Stimulated activated CD8-positive, alpha-beta memory T cell treated with anti-CD3 and anti-CD28 coated beads, Interleukin-2, amount 100 ng/mL, for 1 hour (primary cell): ENCODE data around the gene TESK2.
"Not testable (repeated sequence)": the region's sequence is repeated elsewhere in the genome, so short reads cannot be mapped to it uniquely, and the experiment has no call there.

ENCODE experiments used
- DNase-seq, 2 donors: peaks; one replicate each; pipeline ENCODE4 v3.0.0-alpha.2; 2020; ENCODE audit warnings: low read depth in 2 of 2

The TESK2 gene

DNA sequence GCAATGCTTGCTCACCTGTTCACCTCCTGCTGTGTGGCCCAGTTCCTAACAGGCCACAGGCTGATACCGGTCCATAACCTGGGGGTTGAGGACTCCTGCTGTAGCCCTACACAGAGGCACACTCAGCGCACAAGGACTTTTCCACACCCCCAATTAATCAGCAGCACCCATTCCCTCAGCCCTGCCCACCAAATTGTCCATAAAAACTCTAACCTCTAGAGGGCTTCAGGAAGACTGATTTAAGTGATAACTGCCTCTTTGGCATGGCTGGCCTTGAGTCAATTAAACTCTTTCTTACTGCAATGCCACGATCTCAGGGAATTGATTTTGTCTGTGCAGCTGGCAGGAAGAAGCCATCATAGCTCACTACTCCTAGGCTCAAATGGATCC lies 79.5 kb downstream of the TESK2 start:
- DNase-seq: no peak

DNA sequence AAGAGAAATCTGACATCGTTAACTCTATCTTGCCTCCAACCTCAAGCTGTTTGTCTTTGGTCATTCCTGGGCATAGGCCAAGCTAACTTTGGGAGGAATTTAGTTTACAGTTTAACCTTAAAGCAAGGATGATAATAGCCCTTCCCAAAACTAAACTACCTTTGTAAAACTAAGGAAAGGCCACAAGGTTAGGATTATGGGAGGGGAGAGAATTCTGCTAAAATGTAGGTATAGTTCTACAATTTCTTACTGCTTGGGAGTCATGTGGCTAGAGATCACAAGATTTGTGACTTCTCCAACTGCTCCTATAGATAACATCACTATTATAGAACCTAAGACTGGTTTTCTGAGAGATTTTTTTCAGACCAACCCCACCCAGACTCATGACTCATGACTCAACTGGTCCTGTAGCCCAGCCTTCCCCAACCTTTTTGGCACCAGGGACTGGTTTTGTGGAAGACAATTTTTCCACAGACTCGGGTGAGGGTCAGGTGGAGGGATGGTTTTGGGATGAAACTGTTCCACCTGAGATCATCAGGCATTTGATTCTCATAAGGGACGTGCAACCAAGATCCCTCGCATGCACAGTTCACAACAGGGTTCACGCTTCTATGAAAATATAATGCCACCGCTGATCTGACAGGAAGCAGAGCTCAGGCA lies 80.0 kb downstream of the TESK2 start:
- DNase-seq: no peak

DNA sequence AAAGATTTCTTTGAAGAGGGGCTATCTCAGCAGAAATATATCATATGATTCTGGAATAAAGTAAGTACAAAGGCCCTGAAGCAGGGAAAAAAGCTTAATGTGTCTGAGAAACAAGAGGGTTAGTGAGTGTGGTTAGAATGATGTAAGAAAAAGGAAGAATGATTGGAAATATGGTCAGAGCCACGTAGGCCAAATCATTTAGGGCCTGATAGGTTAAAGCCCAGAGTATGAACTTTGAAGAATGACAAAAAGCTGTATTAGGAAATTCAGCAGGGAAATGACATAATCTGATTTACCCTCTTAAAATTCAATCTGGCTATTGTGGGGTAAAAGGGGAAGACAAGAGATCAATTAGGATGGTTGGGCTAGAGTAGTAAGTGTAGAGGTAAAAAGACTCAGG lies 81.7 kb downstream of the TESK2 start:
- DNase-seq: no peak

DNA sequence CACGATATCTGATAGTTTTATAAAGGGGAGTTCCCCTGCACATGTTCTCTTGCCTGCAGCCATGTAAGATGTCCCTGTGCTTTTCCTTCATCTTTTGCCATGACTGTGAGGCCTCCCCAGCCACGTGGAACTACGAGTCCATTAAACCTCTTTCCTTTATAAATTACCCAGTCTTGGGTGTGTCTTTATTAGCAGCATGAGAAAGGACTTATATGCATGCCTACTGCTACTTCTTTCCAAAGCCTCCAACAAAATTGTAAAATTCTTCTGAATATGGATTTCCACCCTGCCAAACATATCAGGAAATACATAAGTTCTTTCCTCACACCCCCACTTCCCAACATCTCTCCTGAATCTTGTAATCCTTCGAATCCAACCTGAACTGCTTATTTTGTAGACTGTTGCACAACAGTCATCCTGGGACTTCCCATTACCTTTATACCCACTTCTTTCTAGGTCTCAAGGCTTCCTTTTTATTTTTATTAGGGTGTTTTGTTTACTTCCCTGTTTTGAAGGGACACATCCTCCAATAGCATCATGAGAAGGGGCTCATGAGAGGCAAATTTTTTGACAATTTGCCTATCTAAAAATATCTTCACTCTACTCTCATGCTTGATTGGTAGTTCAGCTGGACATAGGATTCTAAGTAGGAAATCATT lies 83.2 kb downstream of the TESK2 start:
- no peak for DNase-seq

DNA sequence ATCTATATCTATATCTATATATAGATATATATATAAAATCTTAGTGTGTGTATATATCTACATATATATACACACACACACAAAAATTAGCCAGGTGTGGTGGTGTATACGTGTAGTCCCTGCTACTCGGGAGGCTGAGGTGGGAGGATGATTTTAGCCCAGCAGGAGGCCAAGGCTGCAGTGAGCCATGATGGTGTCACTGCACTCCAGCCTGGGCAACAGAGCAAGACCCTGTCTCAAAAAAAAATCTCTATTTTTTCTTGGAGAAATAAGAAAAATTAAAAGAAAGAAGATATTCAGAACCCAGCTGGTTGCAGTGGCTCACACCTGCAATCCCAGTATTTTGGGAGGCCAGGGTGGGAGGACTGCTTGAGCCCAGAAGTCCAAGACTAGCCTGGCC lies 85.3 kb downstream of the TESK2 start:
- no peak for DNase-seq

DNA sequence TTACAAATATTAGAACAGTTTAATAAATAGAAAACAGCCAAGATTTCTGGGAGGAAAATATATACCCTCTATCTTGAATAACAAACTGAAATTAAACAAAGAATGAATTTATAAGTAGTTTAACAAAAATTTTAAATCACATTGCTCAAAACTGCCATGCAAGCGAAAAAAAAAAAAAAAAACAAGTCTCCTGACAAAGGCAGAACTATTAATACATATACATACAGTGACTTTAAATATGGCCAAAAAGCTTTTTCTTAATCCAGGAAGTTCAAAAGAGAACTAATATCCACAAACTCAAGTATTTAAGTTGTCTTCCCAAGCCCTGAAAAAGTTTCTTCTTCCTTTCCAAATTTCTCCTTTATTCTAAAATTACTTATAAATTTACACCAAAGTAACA lies 87.2 kb downstream of the TESK2 start:
- DNase-seq: no peak

DNA sequence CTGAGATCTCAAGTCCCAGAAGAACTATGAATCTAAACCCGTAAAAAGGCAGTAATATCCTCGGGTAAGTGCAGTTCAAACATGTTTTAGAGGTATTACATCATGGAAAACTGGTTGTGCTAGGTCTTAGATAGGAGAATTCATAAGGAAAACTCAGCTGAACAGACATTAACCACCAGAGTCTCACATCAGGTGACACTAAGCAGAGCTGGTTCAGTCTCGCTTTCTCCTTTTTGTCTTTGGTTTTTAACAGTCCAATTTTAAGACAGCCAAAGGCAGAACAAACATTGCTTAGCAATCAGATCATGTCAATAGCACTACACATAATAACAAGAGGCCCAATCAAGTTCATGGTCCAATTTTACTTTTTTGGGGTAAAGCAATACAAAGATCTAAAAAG lies 87.7 kb downstream of the TESK2 start:
- DNase-seq: no peak

DNA sequence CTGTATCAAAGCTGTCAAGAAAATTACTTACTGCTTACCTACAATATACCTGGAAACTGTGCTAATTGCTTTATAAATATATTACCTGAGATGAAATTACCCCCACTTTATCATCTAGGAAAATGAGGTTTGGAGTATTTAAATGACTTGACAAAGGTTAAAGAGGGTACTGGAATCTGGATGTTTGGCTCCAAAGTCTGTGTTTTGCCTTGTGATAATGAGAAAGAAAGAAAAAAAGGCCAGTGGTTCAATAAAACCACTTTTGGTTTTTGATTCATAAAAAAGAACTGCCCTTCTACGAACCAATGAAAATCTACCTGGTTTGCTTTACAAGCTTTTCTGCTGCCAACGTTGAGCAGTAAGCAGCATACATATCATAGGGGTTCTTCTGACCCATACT lies 89.4 kb downstream of the TESK2 start:
- DNase-seq: no peak

DNA sequence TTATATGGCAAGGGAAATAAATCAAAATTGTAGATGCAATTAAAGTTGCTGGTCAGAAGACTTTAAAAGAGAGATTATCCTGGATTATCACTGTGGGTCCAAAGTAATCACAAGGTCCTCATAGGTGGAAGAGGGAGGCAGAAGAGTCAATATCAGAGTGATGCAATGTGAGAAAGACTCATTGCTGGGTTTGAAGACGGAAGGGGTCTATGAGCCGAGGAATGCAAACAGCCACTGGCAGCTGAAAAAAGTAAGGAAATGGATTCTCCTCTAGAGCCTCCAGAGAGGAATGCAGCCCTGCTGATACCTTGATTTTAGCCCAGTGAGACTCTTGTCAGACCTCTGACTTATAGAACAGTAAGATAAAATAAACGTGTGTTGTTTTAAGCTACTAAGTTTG lies 90.9 kb downstream of the TESK2 start:
- DNase-seq: no peak

DNA sequence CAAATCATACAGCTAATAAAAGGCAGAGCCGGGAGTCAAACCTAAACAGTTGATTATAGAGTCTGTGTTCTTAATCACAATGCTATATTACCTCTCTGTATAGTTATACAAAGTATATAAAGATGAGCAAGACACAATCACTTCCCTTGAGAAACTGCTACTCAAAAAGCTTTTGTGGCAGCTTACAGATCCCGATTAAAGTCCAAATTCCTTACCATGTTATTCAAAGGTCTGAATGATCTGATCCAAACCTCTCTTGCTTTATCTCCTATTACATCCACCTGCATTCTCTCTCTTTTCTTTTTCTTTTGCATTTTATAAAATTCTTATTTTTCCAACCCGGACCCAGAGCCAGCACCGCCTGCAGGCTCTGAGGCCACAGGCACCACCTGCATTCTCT lies 93.7 kb downstream of the TESK2 start:
- DNase-seq: no peak

DNA sequence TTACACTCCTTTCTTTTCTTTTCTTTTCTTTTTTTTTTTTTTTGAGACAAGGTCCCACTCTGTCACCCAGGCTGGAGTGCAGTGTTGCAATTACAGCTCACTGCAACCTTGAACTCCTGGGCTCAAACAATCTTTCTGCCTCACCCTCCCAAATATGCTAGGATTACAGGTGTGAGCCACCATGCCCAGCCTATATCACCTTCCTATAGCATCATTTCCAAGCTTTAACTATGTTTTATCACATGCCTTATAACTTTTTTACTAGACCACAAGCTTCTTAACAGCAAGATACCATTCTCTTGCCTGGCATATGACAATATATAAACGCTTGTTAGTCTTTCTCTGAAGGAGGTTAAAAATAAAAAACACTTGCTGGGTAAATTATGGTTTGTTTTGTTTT lies 95.4 kb downstream of the TESK2 start:
- no peak for DNase-seq

DNA sequence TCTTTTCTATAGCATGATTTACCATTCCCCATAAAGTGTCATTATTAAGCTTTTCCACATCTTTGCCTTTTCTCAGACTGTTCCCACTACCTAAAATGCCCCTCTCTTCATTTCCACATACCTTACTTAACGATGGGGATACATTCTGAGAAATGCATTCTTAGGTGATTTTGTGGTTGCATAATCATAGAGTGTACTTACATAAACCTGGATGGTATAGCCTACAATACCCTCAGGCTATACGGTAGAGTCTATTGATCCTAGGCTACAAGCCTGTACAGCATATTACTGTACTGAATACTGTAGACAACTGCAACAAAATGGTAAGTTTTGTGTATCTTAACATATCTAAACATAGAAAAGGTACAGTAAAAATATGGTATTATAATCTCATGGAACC lies 95.9 kb downstream of the TESK2 start:
- no peak for DNase-seq

DNA sequence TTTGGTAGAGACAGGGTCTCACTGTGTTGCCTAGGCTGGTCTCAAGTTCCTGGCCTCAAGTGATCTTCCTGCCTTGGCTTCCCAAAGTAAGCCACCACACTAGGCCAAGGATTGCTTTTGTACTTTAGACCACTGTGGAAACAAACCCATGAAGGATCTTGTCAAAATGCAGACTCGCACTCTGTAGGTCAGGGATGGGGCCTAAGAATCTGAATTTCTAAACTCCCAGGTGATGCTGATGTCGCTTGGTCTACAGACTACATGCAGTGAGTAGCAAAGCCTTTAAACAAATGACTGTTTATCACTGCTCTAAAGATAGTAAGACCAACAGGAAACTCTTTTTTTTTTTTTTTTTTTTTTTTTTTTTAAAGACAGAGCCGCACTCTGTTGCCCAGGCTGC lies 96.6 kb downstream of the TESK2 start:
- DNase-seq: no peak

DNA sequence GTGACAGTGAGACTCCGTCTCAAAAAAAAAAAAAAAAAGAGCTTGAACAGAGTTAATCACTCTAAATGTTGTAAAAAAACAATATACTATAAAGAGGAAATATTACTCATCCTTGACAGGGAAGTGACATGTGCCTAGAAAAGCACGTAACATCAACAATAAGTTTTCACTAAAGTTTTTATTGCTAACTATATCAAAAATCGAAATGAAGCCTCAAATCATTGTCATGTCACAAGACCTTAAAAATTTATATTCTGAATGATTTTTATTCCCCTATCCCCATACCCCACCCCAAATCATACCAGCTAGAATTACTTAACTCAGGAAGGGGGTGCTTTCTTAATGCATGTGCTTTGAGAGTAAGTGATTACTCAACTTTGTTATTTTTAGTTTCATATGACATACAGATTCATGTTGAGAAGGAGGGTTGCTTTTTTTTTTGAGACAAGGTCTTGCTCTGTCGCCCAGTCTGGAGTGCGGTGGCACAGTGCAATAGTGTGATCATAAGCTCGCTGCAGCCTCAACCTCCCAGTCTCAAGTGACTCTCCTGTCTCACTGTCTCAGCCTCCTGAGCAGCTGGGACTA lies 97.2 kb downstream of the TESK2 start:
- no peak for DNase-seq

DNA sequence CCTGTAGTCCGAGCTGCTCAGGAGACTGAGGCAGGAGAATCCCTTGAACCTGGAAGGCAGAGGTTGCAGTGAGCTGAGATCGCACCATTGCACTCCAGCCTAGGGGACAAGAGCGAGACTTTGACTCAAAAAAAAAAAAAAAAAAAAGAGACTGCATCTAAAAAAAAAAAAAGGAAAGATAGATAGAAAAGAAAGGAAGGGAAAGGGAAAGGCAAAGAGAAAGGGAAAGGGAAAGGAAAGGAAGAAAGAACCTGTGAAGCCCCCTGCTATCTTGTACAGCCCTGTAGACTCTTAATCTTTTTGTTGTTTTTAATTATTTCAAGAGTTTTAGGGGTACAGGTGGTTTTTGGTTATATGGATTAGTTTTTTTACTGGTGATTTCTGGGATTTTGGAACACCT lies 104.7 kb downstream of the TESK2 start:
- DNase-seq: no peak

DNA sequence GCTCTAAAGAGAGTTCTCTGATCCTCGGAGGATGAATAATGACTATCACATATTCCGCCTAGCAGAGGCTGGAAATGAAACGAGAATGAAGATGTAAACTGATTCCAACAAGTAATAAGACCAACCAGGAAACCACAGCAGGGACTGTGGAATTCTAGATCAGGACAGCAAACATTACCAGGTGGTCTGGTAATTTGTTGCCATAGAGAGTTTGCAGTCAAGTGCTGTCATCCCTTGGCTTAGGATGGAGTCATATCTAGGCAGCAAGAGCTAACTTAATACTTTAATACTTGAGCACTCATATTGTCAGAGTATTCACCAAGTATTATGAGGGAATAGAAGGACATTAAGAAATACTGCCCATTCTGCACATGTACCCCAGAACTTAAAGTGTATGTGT lies 105.7 kb downstream of the TESK2 start:
- no peak for DNase-seq

DNA sequence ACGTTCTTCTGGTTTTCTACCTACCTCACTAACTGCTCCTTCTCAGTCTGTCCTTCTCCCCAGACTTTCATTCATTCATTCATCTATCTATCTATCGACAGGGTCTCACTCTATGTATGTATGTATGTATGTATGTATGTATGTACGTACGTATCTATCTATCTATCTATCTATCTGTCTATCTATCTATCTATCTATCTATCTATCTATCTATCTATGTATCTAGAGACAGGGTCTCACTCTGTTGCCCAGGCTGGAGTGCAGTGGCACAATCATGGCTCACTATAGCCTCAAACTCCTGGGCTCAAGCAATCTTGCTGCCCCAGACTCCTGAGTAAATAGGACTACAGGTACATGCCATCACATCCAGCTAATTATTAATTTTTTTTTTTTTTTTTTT lies 106.8 kb downstream of the TESK2 start:
- not testable (repeated sequence) for DNase-seq

DNA sequence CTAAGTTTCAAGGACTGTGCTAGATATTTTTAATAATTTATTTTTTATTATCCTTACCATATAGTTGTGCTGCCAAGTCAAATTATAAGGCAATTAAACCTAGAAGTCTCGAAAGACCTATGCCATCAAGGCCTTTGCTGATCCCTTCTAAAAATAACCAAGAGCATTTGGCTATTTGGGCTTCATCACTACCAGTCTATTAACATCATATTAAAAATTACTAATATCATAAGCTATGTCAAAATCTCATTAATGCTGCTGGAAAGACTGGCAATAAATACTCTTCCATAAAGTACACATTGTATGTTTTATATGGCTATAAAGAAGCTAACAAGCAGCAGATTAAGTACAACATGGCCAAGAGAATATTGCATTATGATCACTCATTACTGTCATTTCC lies 107.8 kb downstream of the TESK2 start:
- DNase-seq: no peak

DNA sequence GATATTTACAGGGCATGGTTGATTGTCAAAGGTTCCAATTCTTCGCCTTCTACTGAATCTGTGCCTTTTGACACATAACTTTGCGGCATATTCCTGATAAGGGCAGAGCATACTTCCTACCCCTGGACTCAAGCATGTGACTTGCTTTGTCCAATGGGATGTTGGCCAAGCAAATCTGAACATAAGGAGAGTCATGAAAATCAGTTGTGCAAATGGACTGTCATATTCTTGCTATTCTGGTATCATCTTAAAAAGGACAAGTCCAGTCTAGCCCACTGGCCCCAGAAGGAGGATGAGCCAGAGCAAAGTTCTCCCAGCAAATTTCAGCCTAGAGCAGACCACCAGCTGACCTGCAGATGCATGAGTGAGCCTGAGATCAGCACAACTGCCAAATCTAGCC lies 109.7 kb downstream of the TESK2 start:
- DNase-seq: no peak

DNA sequence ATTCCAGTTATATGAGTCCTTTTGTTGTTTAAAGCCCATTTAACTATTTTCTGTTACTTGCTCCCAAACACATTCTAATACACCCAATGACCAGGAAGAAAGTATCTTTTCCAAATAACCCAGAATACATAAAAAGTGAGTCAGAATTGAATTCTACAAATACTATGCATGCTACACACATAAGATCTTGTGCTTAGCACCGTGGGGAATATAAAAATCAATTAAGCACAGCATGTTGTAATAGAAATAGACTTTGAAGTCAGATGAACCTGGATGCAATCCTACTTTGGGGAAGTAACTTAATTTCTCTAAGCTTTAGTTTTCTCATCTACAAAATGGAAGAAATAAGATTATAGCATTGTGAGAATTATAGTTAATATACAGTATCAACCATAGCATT lies 110.2 kb downstream of the TESK2 start:
- DNase-seq: no peak

DNA sequence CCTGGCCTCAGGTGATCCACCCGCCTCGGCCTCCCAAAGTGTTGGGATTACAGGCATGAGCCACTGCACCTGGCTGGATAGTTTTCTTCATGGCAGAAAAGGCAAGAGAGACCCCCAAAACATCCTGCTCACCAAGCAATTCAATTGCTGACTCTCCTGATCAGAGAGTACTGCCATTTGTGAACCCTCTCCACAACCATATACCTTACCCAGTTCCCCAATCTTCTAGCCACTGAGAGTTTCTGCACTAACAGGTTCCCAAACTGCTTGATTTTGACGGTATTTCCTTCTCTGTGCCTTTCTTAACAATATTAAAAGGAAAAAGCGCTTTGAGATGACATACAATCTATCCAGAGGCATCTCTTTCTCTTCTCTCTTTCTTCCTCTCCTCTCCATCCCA lies 110.8 kb downstream of the TESK2 start:
- no peak for DNase-seq

DNA sequence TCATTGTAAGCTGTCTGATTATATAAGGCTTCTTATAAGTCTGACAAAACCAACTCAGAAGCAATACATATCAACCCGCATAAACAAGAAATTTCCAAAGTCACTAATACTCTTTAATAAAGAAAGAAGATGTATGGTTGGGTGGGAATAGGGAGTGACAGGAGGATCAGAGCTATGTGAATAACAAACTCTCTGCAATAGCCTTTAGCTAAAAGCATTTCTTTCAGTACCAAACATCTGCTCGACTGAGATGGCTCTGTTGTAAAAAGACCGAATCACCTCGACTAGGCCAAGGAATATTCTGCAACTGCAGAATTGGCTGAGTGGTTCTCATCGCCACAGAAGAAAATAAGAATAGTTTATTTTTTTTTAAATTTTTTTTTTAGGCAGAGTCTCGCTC lies 111.4 kb downstream of the TESK2 start:
- no peak for DNase-seq

DNA sequence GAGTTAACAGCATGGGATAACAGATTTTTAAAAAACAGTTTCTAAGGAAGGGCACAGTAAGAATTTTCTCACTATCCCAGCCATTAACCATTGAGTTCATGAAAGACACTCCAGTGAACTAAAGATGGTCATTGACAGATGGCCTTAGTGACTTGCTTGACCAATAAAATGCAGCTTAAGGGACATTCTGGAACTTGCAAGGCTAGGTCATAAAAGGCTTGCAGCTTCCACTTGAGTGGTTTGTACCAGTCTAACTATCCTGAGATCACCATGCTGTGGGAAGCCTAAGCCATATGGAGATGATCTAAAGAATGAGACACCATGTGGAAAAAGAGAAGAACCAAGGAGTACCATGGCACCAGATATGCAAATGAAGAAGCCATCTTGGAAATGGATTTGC lies 112.8 kb downstream of the TESK2 start:
- DNase-seq: no peak
